GM21360 (cell line): ENCODE results near the gene RPL3.

Experiments
- ATAC-seq: cut with Tn5 transposase; IDR thresholded peaks from one replicate; pipeline ENCODE4 v1.9.1; 2021; ENCODE audit warnings: mild to moderate bottlenecking, moderate library complexity; ENCODE audit not compliant: unreplicated experiment

The RPL3 gene

GRCh38 chr22:39317775-39318506, 1.5 kb downstream of the RPL3 start:
- ATAC-seq = no peak

GRCh38 chr22:39317084-39317774, 2.2 kb downstream of the RPL3 start:
- no peak for ATAC-seq

GRCh38 chr22:39316440-39317083, 2.9 kb downstream of the RPL3 start:
- no peak for ATAC-seq

GRCh38 chr22:39315389-39315788, 4.0 kb downstream of the RPL3 start:
- ATAC-seq = no peak

- no peak for ATAC-seq
Observed at GRCh38 chr22:39314251-39314971, 5.0 kb downstream of the RPL3 start.

GRCh38 chr22:39313258-39314001, 6.0 kb downstream of the RPL3 start:
- ATAC-seq = no peak

- ATAC-seq = no peak
Observed at GRCh38 chr22:39312410-39312809, 7.0 kb downstream of the RPL3 start.

- no peak for ATAC-seq
Observed at GRCh38 chr22:39311592-39312400, 7.6 kb downstream of the RPL3 start.

GRCh38 chr22:39309881-39310714, 9.3 kb downstream of the RPL3 start:
- no peak for ATAC-seq

- no peak for ATAC-seq
Observed at GRCh38 chr22:39309364-39309861, 10.0 kb downstream of the RPL3 start.

- no peak for ATAC-seq
Observed at GRCh38 chr22:39308614-39309363, 10.6 kb downstream of the RPL3 start.

- no peak for ATAC-seq
Observed at GRCh38 chr22:39306456-39307361, 12.7 kb downstream of the RPL3 start.

- no peak for ATAC-seq
Observed at GRCh38 chr22:39303892-39304671, 15.3 kb downstream of the RPL3 start.

- no peak for ATAC-seq
Observed at GRCh38 chr22:39303358-39303757, 16.1 kb downstream of the RPL3 start.

GRCh38 chr22:39302431-39302960, 16.9 kb downstream of the RPL3 start:
- ATAC-seq = no peak

- ATAC-seq = no peak
Observed at GRCh38 chr22:39301926-39302325, 17.5 kb downstream of the RPL3 start.
